Heart left ventricle (tissue), 16 donors: ENCODE measurements around the gene TARDBP. TPM values are rescaled to one million over a fixed set of nuclear protein-coding genes. Genes with fewer than 3 reads are reported as not detected.

Source experiments
- ATAC-seq, 4 donors: fragments of 200-7000 bp; cut with Tn5 transposase; one replicate each; pipeline ENCODE4 v1.9.1; 2020 to 2022; ENCODE audit warnings: moderate library complexity in 4 of 4, mild to moderate bottlenecking in 3 of 4, moderate number of reproducible peaks in 1 of 4
- DNase-seq, 5 donors: peaks; one replicate each; pipeline ENCODE4 v3.0.0-alpha.2; 2020
- H3K27ac ChIP-seq, 12 donors: fragments of 200-600 bp; sonication (generic) in 4 of 12; one replicate each; pipeline versions ENCODE4 v1.5.0 to v1.8.0; 2016 to 2022; ENCODE audit warnings: mild to moderate bottlenecking in 2 of 12
- H3K27me3 ChIP-seq, 9 donors: fragments of 200-600 bp; sonication (generic) in 2 of 9; one replicate each; pipeline versions ENCODE4 v1.5.1 to v1.8.0; 2016 to 2022; ENCODE audit warnings: mild to moderate bottlenecking in 3 of 9
- H3K36me3 ChIP-seq, 9 donors: fragments of 200-600 bp; sonication (generic) in 2 of 9; one replicate each; pipeline versions ENCODE4 v1.5.0 to v1.8.0; 2018 to 2022; ENCODE audit warnings: mild to moderate bottlenecking in 2 of 9
- H3K4me1 ChIP-seq, 12 donors: fragments of 200-600 bp; sonication (generic) in 4 of 12; one replicate each; pipeline versions ENCODE4 v1.5.0 to v1.8.0; 2016 to 2022; ENCODE audit warnings: mild to moderate bottlenecking in 3 of 12
- H3K4me3 ChIP-seq, 12 donors: fragments of 200-600 bp; sonication (generic) in 4 of 12; one replicate each; pipeline versions ENCODE4 v1.5.0 to v1.8.0; 2017 to 2022; ENCODE audit warnings: mild to moderate bottlenecking in 9 of 12, moderate library complexity in 4 of 12
- H3K9me3 ChIP-seq, 12 donors: fragments of 200-600 bp; sonication (generic) in 4 of 12; one replicate each; pipeline versions ENCODE4 v1.5.0 to v1.8.0; 2016 to 2022; ENCODE audit warnings: mild to moderate bottlenecking in 1 of 12
- POLR2A ChIP-seq, 2 donors: fragments of 450-650 bp; IDR thresholded peaks; one replicate each; pipeline ENCODE4 v1.6.1; 2017; ENCODE audit warnings: antibody characterized with exemption in 2 of 2, mild to moderate bottlenecking in 2 of 2, moderate library complexity in 2 of 2
- WGBS, 4 donors: extraction: QIAGEN DNeasy Blood & Tissue Kit in 2 of 4; methylation state at CpG; one replicate each; pipeline versions ENCODE4 v1.1.5 to v1.1.7; 2013 to 2018; 5-methylcytosine and 5-hydroxymethylcytosine counted together
- intact Hi-C, 10 donors: fragments of 100-400 bp; cut with DNase I; formaldehyde crosslinking; loops; one replicate each; pipeline versions ENCODE4 v1.11.1 to v1.14.2; 2022
- polyA plus RNA-seq, 2 donors: library from polyadenylated mRNA; stranded (reverse); fragments of 200-250 nt; gene quantifications; one replicate each; pipeline ENCODE4 v1.2.3, GENCODE V29; 2013
- total RNA-seq, 9 donors: library from RNA; depleted of rRNA in 2 of 9; stranded (reverse); fragments of >200 nt in 2 of 9; fragmentation: NEBNext Ultra II Directional in 3 of 9; extraction: Animal tissue kit (Norgen Biotek cat#: 25700) in 3 of 9; gene quantifications; one replicate each; pipeline versions ENCODE4 v1.1.0 to v1.2.4, GENCODE V29; 2016 to 2023
- TF ChIP-seq, protein P1 (sequence below), 12 donors: fragments of 200-600 bp; sonication (generic) in 4 of 12; IDR thresholded peaks; one replicate each; pipeline versions ENCODE4 v1.5.0 to v1.8.0; 2018 to 2022; ENCODE audit warnings: antibody characterized with exemption in 12 of 12, mild to moderate bottlenecking in 5 of 12
- donor health status: ischemic (EF 13 %, LVEDD 7.1; RV severe dilation, severe dysfunction).
- donor health status: healthy with polysubstance abuse.
- donor health status: DM: no; HTN: yes; CAD: no.
- donor health status: DM: no; HTN: no; CAD: no.
- donor health status: ischemic (EF 25% LVEDD 6.9; RV normal size, moderate dysfunction).
- donor health status: ischemic (EF 25% LVEDD 5.7; RV mildly dilated, moderate dysfunction).
- donor health status: healthy.
- donor health status: DM: yes; HTN: yes; CAD: no.
- donor health status: ischemic (EF 35%, LVEDD 5.7; RV mildly dilated, moderate dysfunction).
- donor health status: nonischemic (EF 11% LVEDD 7.7; RV severe dilation, severe dysfunction).
- donor health status: DM: yes; HTN: yes; CAD: no.
- donor health status: PGD.
- donor health status: ischemic (EF 29% LVEDD 5.4; RV normal size, mild dysfunction).
- donor health status: nonischemic (EF 23%, LVEDD 6.1; RV moderate dilation, normal function).

Gene TARDBP
- total and polyA plus RNA-seq, 11 donors = 66.3 to 138 (median 103) TPM

DNA sequence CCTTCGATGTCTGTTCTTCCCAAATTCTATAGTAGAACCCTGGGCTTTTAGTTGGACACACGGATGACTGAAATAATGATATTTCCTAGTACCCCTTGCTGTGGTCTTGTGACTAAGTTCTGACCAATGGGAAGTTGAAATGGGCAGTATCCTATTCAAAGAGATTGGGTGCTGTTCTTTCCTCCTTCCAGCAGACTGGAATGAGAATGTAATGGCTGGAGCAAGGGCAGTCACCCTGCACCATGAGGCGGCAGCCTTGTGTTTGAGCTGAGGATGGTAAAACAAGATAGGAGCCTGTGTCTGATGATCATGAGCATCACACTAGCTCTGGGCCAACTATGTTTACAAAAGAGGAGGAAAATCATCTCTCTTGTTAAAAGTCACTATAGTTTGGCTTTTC, 52.5 kb downstream of the TARDBP start:
- Histone ChIP-seq H3K36me3 (peaks cover 0 to 66% (median 59%) of the 10 kb centered on the region in 9 donors), H3K4me3 (no peak overlapping the region), H3K27me3 (no peaks in the 10 kb centered on the region), H3K27ac (no peak overlapping the region), H3K9me3 (peaks cover 0 to 3% (median 0%) of the 10 kb centered on the region in 12 donors), H3K4me1 (peaks cover 0 to 17% (median 9%) of the 10 kb centered on the region in 12 donors)
- WGBS, 4 donors = 96 to 99% (median 98%) methylated on average over 3 of the region's 3 CpGs
- no peak for ATAC-seq
- TF ChIP-seq, protein P1, sequence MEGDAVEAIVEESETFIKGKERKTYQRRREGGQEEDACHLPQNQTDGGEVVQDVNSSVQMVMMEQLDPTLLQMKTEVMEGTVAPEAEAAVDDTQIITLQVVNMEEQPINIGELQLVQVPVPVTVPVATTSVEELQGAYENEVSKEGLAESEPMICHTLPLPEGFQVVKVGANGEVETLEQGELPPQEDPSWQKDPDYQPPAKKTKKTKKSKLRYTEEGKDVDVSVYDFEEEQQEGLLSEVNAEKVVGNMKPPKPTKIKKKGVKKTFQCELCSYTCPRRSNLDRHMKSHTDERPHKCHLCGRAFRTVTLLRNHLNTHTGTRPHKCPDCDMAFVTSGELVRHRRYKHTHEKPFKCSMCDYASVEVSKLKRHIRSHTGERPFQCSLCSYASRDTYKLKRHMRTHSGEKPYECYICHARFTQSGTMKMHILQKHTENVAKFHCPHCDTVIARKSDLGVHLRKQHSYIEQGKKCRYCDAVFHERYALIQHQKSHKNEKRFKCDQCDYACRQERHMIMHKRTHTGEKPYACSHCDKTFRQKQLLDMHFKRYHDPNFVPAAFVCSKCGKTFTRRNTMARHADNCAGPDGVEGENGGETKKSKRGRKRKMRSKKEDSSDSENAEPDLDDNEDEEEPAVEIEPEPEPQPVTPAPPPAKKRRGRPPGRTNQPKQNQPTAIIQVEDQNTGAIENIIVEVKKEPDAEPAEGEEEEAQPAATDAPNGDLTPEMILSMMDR (IDR thresholded peaks at IDR 0.05) = no peak
- no peak for TF ChIP-seq POLR2A (IDR thresholded peaks at IDR 0.05)
- no peak for DNase-seq
- intact Hi-C loops = no loop called here

GRCh38 chr1:11065796-11066195, 53.3 kb downstream of the TARDBP start:
- Histone ChIP-seq H3K27me3 (no peaks in the 10 kb centered on the region), H3K27ac (no peak overlapping the region), H3K4me1 (peaks cover 0 to 12% (median 6%) of the 10 kb centered on the region in 12 donors), H3K4me3 (no peak overlapping the region), H3K9me3 (peaks cover 0 to 3% (median 0%) of the 10 kb centered on the region in 12 donors), H3K36me3 (peaks cover 0 to 75% (median 67%) of the 10 kb centered on the region in 9 donors)
- DNase-seq (no peak), ATAC-seq (no peak)
- no peak for TF ChIP-seq POLR2A (IDR thresholded peaks at IDR 0.05)
- WGBS, 4 donors = 96 to 100% (median 98%) methylated on average over 1 of the region's 1 CpG
- intact Hi-C loops = no loop called here

GRCh38 chr1:11067716-11068599, 55.5 kb downstream of the TARDBP start:
- intact Hi-C loops = no loop called here

DNA sequence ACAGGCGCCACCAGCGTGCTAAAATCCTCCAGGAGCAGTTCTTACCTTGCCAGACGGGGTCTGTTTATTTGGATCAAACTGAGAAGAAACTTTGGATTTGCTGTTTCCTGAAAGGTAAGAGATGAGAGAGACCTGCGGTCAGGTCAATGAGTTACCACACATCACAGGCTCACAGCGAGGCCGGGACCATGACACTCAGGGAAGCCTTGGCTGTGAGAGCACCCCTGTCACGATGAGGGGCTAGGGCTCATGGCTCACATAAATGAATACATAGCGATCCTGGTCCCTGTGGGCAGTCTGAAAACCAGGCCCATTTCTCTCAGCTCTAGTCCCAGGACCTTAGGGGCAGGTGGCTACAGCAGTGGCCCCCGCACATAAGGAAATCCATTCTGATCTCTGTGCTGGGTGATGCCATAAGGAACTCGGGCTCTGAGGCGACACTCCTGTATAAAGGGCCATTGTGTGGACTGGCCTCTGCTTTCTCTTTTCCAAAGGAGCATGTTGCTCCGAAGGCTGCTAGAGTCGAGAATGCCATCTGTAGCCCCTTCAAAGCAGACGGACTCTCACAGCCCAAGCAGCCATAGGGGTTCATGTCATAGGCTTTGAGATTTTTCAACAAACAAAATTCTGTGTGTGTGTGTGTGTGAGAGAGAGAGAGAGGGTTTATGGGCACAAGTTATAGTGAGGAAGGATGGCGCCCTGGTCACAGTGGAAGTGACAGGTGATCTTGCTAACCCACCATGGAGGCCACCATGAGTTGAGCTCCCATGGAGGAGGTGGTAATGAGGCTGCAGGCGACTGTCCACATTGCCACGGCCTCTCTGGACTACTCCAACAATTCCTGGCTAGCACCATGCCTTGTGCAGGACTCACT, 56.4 kb downstream of the TARDBP start:
- Histone ChIP-seq H3K4me3 (no peak overlapping the region), H3K9me3 (peaks cover 0 to 3% (median 0%) of the 10 kb centered on the region in 12 donors), H3K27ac (no peak overlapping the region), H3K4me1 (no peaks in the 10 kb centered on the region), H3K27me3 (no peaks in the 10 kb centered on the region), H3K36me3 (peaks cover 0 to 100% (median 92%) of the 10 kb centered on the region in 9 donors)
- no peak for ATAC-seq
- 92 to 95% (median 94%) methylated on average over 16 to 17 of the region's 17 CpGs for WGBS, 4 donors
- DNase-seq = no peak
- intact Hi-C loops = no loop called here
- TF ChIP-seq, protein P1 (IDR thresholded peaks at IDR 0.05) = no peak
- TF ChIP-seq POLR2A (IDR thresholded peaks at IDR 0.05) = no peak

More at GRCh38 chr1:11067716-11068599, 55.5 kb downstream of the TARDBP start:
- Histone ChIP-seq H3K4me3 (no peak overlapping the region), H3K27ac (no peak overlapping the region), H3K4me1 (no peaks in the 10 kb centered on the region), H3K9me3 (peaks cover 0 to 3% (median 0%) of the 10 kb centered on the region in 12 donors), H3K27me3 (no peaks in the 10 kb centered on the region), H3K36me3 (peaks cover 0 to 96% (median 88%) of the 10 kb centered on the region in 9 donors)
- no peak for TF ChIP-seq POLR2A (IDR thresholded peaks at IDR 0.05)
- TF ChIP-seq, protein P1 (IDR thresholded peaks at IDR 0.05) = no peak
- 92 to 95% (median 93%) methylated on average over 18 of the region's 18 CpGs for WGBS, 4 donors
- ATAC-seq (no peak), DNase-seq (no peak)
